ENCODE results near the gene CCDC150. TPM values are rescaled to one million over a fixed set of nuclear protein-coding genes. Genes with fewer than 3 reads are reported as not detected.

CCDC150 gene
- total RNA-seq, 2 donors from 2014 or later = 0.50 to 7.6 TPM

GRCh38 chr2:196712867-196713266 is 73.4 kb downstream of the CCDC150 start:
- H3K36me3 ChIP-seq = no peaks in the 10 kb centered on the region
- no peak for DNase-seq (ENCODE audit: low spot score)
- H3K27me3 ChIP-seq (replicated peaks; ENCODE audit: insufficient read depth) = no peaks in the 10 kb centered on the region
- TF ChIP-seq POLR2A (IDR thresholded peaks at IDR 0.05) (no peak), POLR2AphosphoS5 (IDR thresholded peaks at IDR 0.05) (no peak)
- intact Hi-C loops (cut with DNase I) = no loop called here
- H3K27ac ChIP-seq = no peak overlapping the region
- WGBS = 97% methylated on average over 2 of the region's 2 CpGs
- H3K4me3 ChIP-seq = no peak overlapping the region
- H3K9me3 ChIP-seq = no peaks in the 10 kb centered on the region
- no peaks in the 10 kb centered on the region for H3K4me1 ChIP-seq (replicated peaks)

GRCh38 chr2:196718419-196719109 is 79.0 kb downstream of the CCDC150 start:
- TF ChIP-seq CTCF (IDR thresholded peaks at IDR 0.05) (no peak), POLR2A (IDR thresholded peaks at IDR 0.05) (no peak), POLR2AphosphoS5 (IDR thresholded peaks at IDR 0.05) (no peak)
- Histone ChIP-seq H3K27ac (no peak overlapping the region), H3K9me3 (no peaks in the 10 kb centered on the region), H3K4me3 (no peak overlapping the region), H3K36me3 (no peaks in the 10 kb centered on the region), H3K27me3 (replicated peaks; ENCODE audit: insufficient read depth) (no peaks in the 10 kb centered on the region), H3K4me1 (replicated peaks) (no peaks in the 10 kb centered on the region)
- WGBS = 77% methylated on average over 6 of the region's 6 CpGs
- DNase-seq (ENCODE audit: low spot score) = no peak
- intact Hi-C loops (cut with DNase I) = no loop called here

- intact Hi-C loops (cut with DNase I) = no loop called here
- H3K27ac ChIP-seq = no peak overlapping the region
- H3K27me3 ChIP-seq (replicated peaks; ENCODE audit: insufficient read depth) = no peaks in the 10 kb centered on the region
- H3K4me1 ChIP-seq (replicated peaks) = no peaks in the 10 kb centered on the region
- 51% methylated on average over 6 of the region's 6 CpGs for WGBS
- DNase-seq (ENCODE audit: low spot score) = no peak
- TF ChIP-seq CTCF (IDR thresholded peaks at IDR 0.05) (no peak), POLR2A (IDR thresholded peaks at IDR 0.05) (no peak), POLR2AphosphoS5 (IDR thresholded peaks at IDR 0.05) (no peak)
- no peaks in the 10 kb centered on the region for H3K9me3 ChIP-seq
- H3K36me3 ChIP-seq = no peaks in the 10 kb centered on the region
- no peak overlapping the region for H3K4me3 ChIP-seq
Observed at GRCh38 chr2:196719110-196719872, 79.8 kb downstream of the CCDC150 start.

DNA sequence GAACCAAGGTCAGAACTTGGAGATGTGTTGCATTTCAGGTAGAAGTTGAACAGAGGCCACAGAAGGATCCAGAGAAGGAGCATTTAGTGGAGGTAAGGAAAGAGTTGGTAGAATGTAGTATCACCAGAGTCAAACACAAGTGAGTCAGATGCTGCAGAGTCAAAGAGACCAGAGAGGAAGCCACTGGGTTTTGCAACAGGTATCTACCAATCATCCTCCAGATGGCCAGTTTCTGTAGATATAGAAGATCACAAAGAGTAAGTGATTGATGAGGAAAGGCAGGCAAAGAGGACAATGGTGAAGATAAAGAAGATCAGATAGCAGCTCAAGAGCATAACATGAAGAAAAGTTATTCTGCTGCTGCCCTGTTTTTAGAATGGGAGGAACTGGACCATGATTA is 84.1 kb downstream of the CCDC150 start:
- H3K27ac ChIP-seq = no peak overlapping the region
- no peaks in the 10 kb centered on the region for H3K4me1 ChIP-seq (replicated peaks)
- H3K9me3 ChIP-seq = no peaks in the 10 kb centered on the region
- no peak for DNase-seq (ENCODE audit: low spot score)
- TF ChIP-seq CTCF (IDR thresholded peaks at IDR 0.05) = no peak
- TF ChIP-seq POLR2A (IDR thresholded peaks at IDR 0.05) = no peak
- TF ChIP-seq POLR2AphosphoS5 (IDR thresholded peaks at IDR 0.05) = no peak
- H3K4me3 ChIP-seq = no peak overlapping the region
- intact Hi-C loops (cut with DNase I) = no loop called here
- no peaks in the 10 kb centered on the region for H3K27me3 ChIP-seq (replicated peaks; ENCODE audit: insufficient read depth)
- no peaks in the 10 kb centered on the region for H3K36me3 ChIP-seq

- no peak for DNase-seq (ENCODE audit: low spot score)
- TF ChIP-seq POLR2A (IDR thresholded peaks at IDR 0.05) (no peak), POLR2AphosphoS5 (IDR thresholded peaks at IDR 0.05) (no peak), CTCF (IDR thresholded peaks at IDR 0.05) (no peak)
- WGBS = 63% methylated on average over 3 of the region's 3 CpGs
- no peak overlapping the region for H3K27ac ChIP-seq
- intact Hi-C loops (cut with DNase I) = no loop called here
- H3K27me3 ChIP-seq (replicated peaks; ENCODE audit: insufficient read depth) = no peaks in the 10 kb centered on the region
- H3K4me1 ChIP-seq (replicated peaks) = no peaks in the 10 kb centered on the region
- no peaks in the 10 kb centered on the region for H3K9me3 ChIP-seq
- H3K4me3 ChIP-seq = no peak overlapping the region
- no peaks in the 10 kb centered on the region for H3K36me3 ChIP-seq
Observed at GRCh38 chr2:196725218-196725617, 85.7 kb downstream of the CCDC150 start.

All from prostate gland (tissue), 2 donors.